Stimulated activated CD4-positive, alpha-beta T cell treated with anti-CD3 and anti-CD28 coated beads, Interleukin-4, amount 100 ng/mL, for 4 hours (primary cell): ENCODE measurements around the gene FAM174A.

Experiments
- DNase-seq, 2 experiments: peaks; one replicate each; pipeline ENCODE4 v3.0.0-alpha.2; 2020

FAM174A gene

DNA sequence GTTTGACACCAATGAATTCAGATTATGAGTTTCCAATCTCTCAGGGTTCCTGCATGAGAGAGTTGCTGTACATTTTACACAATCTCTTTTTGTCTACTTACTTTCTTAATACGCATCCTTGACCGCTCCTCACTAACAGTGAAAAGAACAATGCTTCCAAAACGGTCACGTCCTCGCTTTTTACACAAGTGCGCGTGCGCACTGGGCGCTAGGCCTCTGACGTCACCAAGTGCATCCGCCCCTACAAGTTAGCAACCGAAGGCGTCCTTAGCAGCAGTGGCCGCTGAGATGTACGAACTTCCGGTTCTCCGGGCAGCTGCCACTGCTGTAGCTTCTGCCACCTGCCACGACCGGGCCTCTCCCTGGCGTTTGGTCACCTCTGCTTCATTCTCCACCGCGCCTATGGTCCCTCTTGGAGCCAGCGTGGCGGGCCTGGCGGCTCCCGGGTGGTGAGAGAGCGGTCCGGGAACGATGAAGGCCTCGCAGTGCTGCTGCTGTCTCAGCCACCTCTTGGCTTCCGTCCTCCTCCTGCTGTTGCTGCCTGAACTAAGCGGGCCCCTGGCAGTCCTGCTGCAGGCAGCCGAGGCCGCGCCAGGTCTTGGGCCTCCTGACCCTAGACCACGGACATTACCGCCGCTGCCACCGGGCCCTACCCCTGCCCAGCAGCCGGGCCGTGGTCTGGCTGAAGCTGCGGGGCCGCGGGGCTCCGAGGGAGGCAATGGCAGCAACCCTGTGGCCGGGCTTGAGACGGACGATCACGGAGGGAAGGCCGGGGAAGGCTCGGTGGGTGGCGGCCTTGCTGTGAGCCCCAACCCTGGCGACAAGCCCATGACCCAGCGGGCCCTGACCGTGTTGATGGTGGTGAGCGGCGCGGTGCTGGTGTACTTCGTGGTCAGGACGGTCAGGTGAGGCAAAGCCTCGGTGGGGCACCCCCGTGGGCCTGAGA, at the start of gene FAM174A:
FAM174A (plus strand) TSS at position 315 of the 946 bp plus-strand sequence; CDS start at position 472, 157 bp downstream.
- peak; percentile 90 to 91 for DNase-seq

- DNase-seq: no peak
Observed at GRCh38 chr5:100493996-100494395, 41.2 kb upstream of the FAM174A start.

DNA sequence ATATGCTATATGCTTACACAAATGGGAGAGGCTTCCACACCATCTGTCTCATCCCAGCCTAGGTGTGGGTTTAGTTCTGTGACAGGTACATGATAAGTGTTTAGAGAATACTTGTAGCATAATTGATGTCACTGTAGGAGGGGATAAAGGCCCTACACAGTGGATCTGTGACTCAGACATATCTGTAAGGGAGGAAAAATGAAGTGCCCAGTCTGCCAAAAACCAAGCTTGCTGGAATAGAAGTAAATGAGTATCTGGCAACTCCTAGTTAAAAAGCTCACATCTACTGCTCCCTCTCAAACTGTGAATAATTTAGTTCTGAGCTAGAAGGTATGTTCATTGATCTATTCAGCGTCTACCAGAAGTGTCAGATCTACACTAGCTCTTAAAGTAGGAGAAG, 38.9 kb upstream of the FAM174A start:
- no peak for DNase-seq

GRCh38 chr5:100502684-100503083, 32.5 kb upstream of the FAM174A start:
- no peak for DNase-seq

- DNase-seq: no peak
Observed at GRCh38 chr5:100505984-100506670, 29.0 kb upstream of the FAM174A start.

- no peak for DNase-seq
Observed at GRCh38 chr5:100516285-100516684, 18.9 kb upstream of the FAM174A start.

GRCh38 chr5:100517301-100517974, 17.7 kb upstream of the FAM174A start:
- DNase-seq: no peak

GRCh38 chr5:100518377-100518776, 16.8 kb upstream of the FAM174A start:
- no peak for DNase-seq

DNA sequence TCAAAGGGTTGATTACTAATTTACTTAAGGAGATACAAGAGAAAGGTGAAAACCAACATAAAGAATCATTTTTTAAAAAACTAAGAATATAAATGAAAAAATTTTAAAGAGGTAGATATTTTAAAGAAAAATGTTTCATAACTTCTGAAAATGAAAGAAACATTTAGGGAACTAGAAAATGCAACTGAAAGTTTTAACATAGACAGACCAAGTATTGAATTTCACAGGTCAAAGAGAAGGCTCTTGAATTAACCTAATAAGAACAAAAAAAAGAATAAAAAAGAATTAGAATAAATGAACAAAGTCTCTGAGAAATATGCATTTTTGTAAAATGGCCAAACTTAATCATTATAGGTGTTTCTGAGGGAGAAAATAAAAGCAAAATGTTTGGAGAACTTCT, 16.1 kb upstream of the FAM174A start:
- no peak for DNase-seq

- no peak for DNase-seq
Observed at GRCh38 chr5:100520348-100520747, 14.8 kb upstream of the FAM174A start.

- DNase-seq: no peak
Observed at GRCh38 chr5:100537946-100538345, 2.8 kb downstream of the FAM174A start.

DNA sequence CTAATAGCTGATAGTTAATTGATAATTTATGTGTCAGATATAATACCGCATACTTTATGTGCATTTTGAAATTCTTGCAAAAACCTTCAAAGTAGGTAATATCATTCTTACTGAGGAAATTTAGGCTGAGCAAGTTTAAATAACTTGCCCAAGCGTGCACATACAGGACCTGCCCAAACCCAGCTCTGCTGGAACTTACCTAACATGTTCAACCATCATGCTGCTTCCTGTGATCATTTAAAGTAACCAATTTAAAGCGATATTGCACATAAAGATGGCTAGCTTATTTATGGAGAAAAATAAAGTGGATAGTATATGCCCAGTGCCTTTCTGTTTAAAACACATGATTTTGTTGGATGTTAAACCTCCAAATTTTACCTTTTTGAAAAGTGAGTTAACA, 4.3 kb downstream of the FAM174A start:
- DNase-seq: no peak

- DNase-seq: no peak
Observed at GRCh38 chr5:100542086-100542485, 6.9 kb downstream of the FAM174A start.

- DNase-seq: no peak
Observed at GRCh38 chr5:100546001-100546400, 10.8 kb downstream of the FAM174A start.

DNA sequence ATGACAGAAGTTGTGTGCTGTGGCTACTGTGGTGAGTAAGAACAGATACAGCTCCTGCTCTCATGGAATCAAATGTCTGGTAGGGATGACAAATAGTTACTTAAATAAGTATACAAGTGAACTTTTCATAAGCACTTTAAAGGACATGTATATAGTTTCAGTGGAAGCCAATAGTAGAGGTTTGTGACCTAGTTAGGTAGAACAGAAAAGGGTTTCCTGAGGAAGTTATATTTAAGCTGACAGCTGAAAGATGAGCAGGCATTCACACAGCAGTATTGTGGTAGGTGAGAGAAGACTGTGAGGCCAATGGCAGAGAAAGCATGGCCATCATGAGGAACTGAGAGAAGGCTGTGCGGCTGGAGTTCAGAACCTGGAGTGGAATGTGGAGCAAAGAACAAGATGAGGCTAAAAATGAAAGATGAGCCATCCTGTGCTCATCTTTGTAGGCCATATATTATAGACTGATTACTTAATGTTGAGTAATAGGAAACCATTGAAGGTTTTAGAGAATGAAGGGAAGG, 15.4 kb downstream of the FAM174A start:
- DNase-seq: no peak

- no peak for DNase-seq
Observed at GRCh38 chr5:100551183-100551582, 16.0 kb downstream of the FAM174A start.

- no peak for DNase-seq
Observed at GRCh38 chr5:100553209-100553608, 18.0 kb downstream of the FAM174A start.

GRCh38 chr5:100560860-100561259, 25.7 kb downstream of the FAM174A start:
- no peak for DNase-seq

DNA sequence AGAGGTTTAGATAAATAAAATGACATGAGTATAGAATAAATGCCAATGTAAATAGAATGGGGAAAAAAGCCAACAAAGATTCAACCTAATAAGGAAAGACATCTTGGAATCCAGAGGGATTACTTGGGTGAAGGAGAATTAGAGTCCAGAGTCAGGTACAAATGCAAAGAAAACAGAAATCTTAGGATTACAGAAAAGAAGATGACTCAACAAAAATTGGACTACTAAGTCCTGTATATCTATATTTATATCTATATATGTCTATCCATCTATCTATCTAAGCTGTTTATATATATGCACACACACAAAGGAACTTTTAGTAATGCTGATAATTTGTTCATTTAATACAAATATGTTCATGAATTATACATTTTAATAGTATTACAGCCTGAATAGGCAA, 27.6 kb downstream of the FAM174A start:
- no peak for DNase-seq

GRCh38 chr5:100566382-100567141, 31.4 kb downstream of the FAM174A start:
- DNase-seq: no peak

- no peak for DNase-seq
Observed at GRCh38 chr5:100574716-100575115, 39.5 kb downstream of the FAM174A start.

GRCh38 chr5:100575815-100576214, 40.6 kb downstream of the FAM174A start:
- DNase-seq: no peak
